Thyroid gland (tissue), 4 donors: ENCODE results near the gene SEMA6B.

ENCODE experiments used
- CTCF ChIP-seq, 6 experiments: fragments of 200-600 bp in 3 of 6; fragments of 450-650 bp in 3 of 6; sonication (generic) in 3 of 6; IDR thresholded peaks; one replicate each; pipeline ENCODE4 v1.5.1; 2016 to 2019; ENCODE audit warnings: antibody characterized with exemption in 6 of 6, mild to moderate bottlenecking in 2 of 6, inconsistent platforms in 1 of 6, moderate library complexity in 1 of 6
- POLR2A ChIP-seq, 2 donors: fragments of 450-650 bp; IDR thresholded peaks; one replicate each; pipeline ENCODE4 v1.6.1; 2017; ENCODE audit warnings: antibody characterized with exemption in 2 of 2, mild to moderate bottlenecking in 2 of 2, moderate library complexity in 1 of 2

- TF ChIP-seq CTCF (IDR thresholded peaks at IDR 0.05) (no peak), POLR2A (IDR thresholded peaks at IDR 0.05) (no peak)
Measured at GRCh38 chr19:4513248-4513647, 46.2 kb downstream of the SEMA6B start.
